ENCODE results near the gene MEGF9. TPM values are rescaled to one million over a fixed set of nuclear protein-coding genes. Genes with fewer than 3 reads are reported as not detected.

Gene MEGF9
- total RNA-seq, 1 experiment from 2014 or later = 8.3 TPM

GRCh38 chr9:120741191-120741590 lies 26.9 kb upstream of the MEGF9 start:
- H3K9me3 ChIP-seq (ENCODE audit: control insufficient read depth in 1 of 2, insufficient read depth in 1 of 2, low read depth in 1 of 2, low read length in 2 of 2) = no peaks in the 10 kb centered on the region
- H3K27ac ChIP-seq (ENCODE audit: low read depth, low read length) = no peak overlapping the region
- H4K20me1 ChIP-seq (ENCODE audit: insufficient read depth) = no peaks in the 10 kb centered on the region
- ATAC-seq (no peak), DNase-seq (ENCODE audit: low read depth, low spot score) (no peak)
- 0 out of 2 replicates have a peak, but pooled peaks cover 5% of the 10 kb centered on the region for H3K9me2 ChIP-seq (ENCODE audit: insufficient read depth)
- ChIA-PET RAD21 (ENCODE audit: low non-redundant PET in 1 of 2, low total read pairs in 2 of 2, uncharacterized antibody in 2 of 2, unreplicated experiment in 2 of 2) (no interaction called here), POLR2A (no interaction called here), CTCF (interaction anchor here (1.9 kb wide), 1 partner anchor 240 kb away, joined by 5 read pairs; no protein-coding TSS in a partner anchor)
- BruUV-seq (replicated peaks) = no TSS peak
- H3K9ac ChIP-seq (ENCODE audit: low read length) = no peak overlapping the region
- H3K4me2 ChIP-seq (ENCODE audit: low read length) = no peak overlapping the region
- no peak overlapping the region for H3K4me3 ChIP-seq (replicated peaks in 1 of 2; ENCODE audit: low read depth in 1 of 2, low read length in 2 of 2)
- no peaks in the 10 kb centered on the region for H3K36me3 ChIP-seq (ENCODE audit: control insufficient read depth in 1 of 2, insufficient read depth in 2 of 2, low read length in 2 of 2)
- no peaks in the 10 kb centered on the region for H3K27me3 ChIP-seq (ENCODE audit: insufficient read depth, low read length)
- TF ChIP-seq ZBTB33 (IDR thresholded peaks at IDR 0.05; ENCODE audit: extremely low read depth, insufficient replicate concordance, low read length) (no peak), POLR2AphosphoS5 (IDR thresholded peaks at IDR 0.05; ENCODE audit: low read depth, low read length) (no peak), ELF1 (IDR thresholded peaks at IDR 0.05; ENCODE audit: borderline replicate concordance, low read depth) (no peak), CTCF (IDR thresholded peaks at IDR 0.05 in 2 of 3, conservative IDR thresholded peaks at IDR 0.05 in 1 of 3; ENCODE audit: borderline replicate concordance in 1 of 3, insufficient read depth in 1 of 3, low read depth in 2 of 3, low read length in 2 of 3) (no peak), CEBPB (IDR thresholded peaks at IDR 0.05; ENCODE audit: low read depth) (no peak), EGR1 (IDR thresholded peaks at IDR 0.05; ENCODE audit: low read depth) (no peak), EZH2 (IDR thresholded peaks at IDR 0.05) (no peak), ATF3 (IDR thresholded peaks at IDR 0.05) (no peak), ZFX (IDR thresholded peaks at IDR 0.05) (no peak), ZNF274 (IDR thresholded peaks at IDR 0.05; ENCODE audit: low read depth, low read length) (no peak), TCF7L2 (IDR thresholded peaks at IDR 0.05; ENCODE audit: borderline replicate concordance, extremely low read depth, insufficient read depth, insufficient read length) (no peak), POLR2A (IDR thresholded peaks at IDR 0.05; ENCODE audit: borderline replicate concordance, extremely low read depth, insufficient read depth, insufficient read length) (no peak), CBX3 (IDR thresholded peaks at IDR 0.05; ENCODE audit: low read depth) (no peak), YY1 (IDR thresholded peaks at IDR 0.05; ENCODE audit: extremely low read depth, insufficient replicate concordance, low read depth, low read length) (no peak), EZH2phosphoT487 (IDR thresholded peaks at IDR 0.05; ENCODE audit: borderline replicate concordance) (no peak), SP1 (IDR thresholded peaks at IDR 0.05; ENCODE audit: low read depth) (no peak), RAD21 (IDR thresholded peaks at IDR 0.05; ENCODE audit: low read depth) (no peak)
- H3K4me1 ChIP-seq (ENCODE audit: control insufficient read depth in 1 of 2, insufficient read depth in 2 of 2, low read length in 2 of 2) = no peaks in the 10 kb centered on the region
- intact Hi-C loops (cut with micrococcal nuclease) = loop anchor here (5.0 kb wide), 1 partner anchor 124 kb away; no protein-coding TSS in a partner anchor
- no peak overlapping the region for H2AFZ ChIP-seq (ENCODE audit: low read depth, low read length, poor library complexity, severe bottlenecking)
- H3K79me2 ChIP-seq (ENCODE audit: insufficient read depth, low read length) = no peaks in the 10 kb centered on the region
